OCI-LY1 (cell line): ENCODE measurements around the gene HAUS8.

Source experiments
- EZH2 ChIP-seq: fragments of 200-600 bp; sonication (generic), shearing (Covaris generic); IDR thresholded peaks from 2 replicates; pipeline ENCODE4 v1.8.0; 2017; ENCODE audit warnings: borderline replicate concordance, mixed run types, mild to moderate bottlenecking, antibody characterized with exemption, low read length, moderate library complexity, mixed read lengths
- TF ChIP-seq, protein P1 (sequence below): fragments of 200-600 bp; sonication (generic), shearing (Covaris generic); IDR thresholded peaks from 2 replicates; pipeline ENCODE4 v1.5.1; 2017; ENCODE audit warnings: mild to moderate bottlenecking, antibody characterized with exemption, low read length, moderate library complexity, mixed read lengths

GRCh38 chr19:17021328-17021727, 53.9 kb downstream of the HAUS8 start:
- TF ChIP-seq, protein P1, sequence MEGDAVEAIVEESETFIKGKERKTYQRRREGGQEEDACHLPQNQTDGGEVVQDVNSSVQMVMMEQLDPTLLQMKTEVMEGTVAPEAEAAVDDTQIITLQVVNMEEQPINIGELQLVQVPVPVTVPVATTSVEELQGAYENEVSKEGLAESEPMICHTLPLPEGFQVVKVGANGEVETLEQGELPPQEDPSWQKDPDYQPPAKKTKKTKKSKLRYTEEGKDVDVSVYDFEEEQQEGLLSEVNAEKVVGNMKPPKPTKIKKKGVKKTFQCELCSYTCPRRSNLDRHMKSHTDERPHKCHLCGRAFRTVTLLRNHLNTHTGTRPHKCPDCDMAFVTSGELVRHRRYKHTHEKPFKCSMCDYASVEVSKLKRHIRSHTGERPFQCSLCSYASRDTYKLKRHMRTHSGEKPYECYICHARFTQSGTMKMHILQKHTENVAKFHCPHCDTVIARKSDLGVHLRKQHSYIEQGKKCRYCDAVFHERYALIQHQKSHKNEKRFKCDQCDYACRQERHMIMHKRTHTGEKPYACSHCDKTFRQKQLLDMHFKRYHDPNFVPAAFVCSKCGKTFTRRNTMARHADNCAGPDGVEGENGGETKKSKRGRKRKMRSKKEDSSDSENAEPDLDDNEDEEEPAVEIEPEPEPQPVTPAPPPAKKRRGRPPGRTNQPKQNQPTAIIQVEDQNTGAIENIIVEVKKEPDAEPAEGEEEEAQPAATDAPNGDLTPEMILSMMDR = no peak
- TF ChIP-seq EZH2 = no peak
